Measurements from ENCODE around the gene CDK17.
"Not testable (repeated sequence)": the region's sequence is repeated elsewhere in the genome, so short reads cannot be mapped to it uniquely, and the experiment has no call there.

The CDK17 gene

DNA sequence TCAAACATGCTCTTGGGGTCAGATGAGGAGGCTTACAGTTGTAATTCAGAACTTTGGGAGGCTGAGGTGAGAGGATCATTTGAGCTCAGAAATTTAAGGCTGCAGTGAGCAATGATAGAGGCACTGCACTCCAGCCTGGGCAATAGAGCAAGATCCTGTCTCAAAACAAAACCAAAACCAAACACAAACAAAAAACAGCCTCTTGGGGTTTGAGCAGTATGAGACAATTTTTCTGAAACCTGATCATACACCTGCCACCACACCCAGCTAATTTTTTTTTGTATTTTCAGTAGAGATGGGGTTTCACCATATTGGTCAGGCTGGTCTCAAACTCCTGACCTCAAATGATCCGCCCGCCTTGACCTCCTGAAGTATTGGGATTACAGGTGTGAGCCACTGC is 17.4 kb upstream of the CDK17 start:
- not testable (repeated sequence) for DNase-seq

DNA sequence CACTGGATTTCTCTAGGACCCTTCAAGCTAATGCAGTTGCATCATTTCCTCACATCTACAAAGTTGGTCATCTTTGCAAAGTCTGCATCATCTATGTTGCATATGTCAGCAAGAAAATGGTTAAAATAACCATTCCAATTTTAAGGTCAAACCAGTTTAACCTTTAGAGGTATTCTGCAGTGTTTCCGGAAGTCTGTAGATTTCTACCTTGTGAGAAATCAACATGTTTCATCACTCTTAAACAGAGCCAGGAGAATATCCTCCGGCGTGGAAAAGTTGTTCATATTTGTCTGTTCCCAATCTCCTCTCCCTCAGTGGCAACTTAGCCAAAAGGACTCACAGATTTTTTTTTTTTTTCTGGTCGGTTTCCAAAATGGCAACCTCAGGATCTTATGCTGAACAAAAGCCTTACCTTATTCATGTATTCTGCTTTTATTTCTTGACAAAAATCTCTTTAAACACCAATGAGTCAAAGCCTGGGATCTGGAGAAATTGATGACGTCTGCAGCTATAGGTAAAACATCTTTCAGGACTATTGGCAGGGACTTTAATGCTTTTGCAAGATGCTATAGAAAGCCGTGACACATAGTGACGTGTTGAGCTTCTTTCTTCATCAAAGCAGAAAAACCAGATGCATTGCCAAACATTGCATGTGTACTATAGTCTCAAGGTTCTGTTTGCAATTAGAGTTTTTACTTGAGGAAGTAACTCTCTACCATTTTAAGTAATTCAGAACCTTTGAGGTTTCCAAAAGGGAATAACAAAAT is 16.0 kb upstream of the CDK17 start:
- DNase-seq = peak; percentile 89 to 95

DNA sequence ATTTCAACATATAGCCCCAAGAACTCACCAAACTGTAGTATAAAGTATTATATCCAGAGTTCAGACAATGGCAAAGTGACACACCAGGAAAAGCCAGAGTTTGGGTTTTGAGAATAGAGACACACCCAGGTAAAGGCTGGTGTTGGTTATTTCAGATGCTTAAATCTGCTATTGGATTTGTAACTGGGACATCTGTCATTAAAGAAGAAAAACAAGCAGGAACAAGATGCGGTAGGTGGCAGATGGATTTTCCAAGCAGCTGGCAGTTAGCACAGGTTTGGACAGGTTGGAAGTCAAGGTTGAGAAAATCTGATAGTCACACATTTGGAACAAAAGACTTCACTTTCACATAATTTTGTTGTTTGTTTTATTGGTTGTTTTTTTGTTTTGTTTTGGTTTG is 14.4 kb upstream of the CDK17 start:
- DNase-seq = no peak

DNA sequence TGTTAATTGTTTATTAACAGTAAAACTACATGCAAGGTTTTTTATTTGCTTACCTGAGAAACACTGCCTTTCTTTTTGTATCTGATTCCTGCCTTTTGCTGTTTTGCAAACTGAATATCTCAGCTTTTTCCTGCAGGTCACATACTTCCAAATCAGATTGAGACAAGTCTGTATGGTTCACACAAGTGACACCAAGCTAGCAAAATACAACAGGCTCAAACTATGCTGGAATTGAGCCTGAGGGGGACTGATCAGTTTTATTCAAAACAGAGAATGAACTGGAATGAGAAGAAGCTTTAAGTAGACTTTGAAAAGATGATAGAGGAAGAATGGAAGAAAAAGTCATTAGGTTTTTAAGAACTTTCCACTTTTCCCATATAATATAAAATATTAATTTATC is 12.2 kb upstream of the CDK17 start:
- no peak for DNase-seq

DNA sequence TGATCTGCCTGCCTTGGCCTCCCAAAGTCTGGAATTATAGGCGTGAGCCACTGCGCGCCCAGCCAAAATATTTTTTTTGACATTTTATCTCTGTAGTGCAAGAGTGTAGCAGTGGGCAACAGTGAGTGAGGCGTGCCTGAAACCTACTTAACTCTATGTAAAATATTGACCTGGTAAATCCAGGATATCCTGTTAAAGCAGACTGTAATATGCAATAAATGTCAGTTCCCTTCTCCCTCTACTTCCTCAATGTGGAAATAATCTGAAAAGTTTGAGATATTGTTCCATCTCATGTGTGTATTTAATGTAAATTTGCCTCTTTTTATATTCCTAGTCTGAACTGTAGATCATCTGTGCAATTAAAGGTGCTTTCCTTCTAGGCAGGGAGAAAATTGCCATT is 9.5 kb upstream of the CDK17 start:
- peak; percentile 35 to 72 for DNase-seq

DNA sequence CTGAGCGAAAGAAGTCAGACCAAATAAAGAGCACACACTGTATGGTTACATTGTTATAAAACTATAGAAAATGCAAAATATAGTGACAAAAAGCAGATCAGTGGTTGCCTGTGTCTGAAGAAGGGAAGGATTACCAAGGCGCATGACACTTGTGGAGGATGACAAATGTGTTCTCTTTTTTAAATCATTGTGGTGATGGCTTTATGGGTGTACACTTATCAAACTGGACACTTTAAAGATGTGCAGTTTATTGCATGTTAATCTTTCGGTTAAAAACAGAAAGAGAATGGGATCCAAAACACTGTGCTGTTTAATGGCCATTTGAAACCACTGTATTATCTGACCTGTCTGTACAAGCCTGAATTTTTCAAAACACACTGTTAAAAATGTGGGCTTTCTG is 8.8 kb upstream of the CDK17 start:
- no peak for DNase-seq

DNA sequence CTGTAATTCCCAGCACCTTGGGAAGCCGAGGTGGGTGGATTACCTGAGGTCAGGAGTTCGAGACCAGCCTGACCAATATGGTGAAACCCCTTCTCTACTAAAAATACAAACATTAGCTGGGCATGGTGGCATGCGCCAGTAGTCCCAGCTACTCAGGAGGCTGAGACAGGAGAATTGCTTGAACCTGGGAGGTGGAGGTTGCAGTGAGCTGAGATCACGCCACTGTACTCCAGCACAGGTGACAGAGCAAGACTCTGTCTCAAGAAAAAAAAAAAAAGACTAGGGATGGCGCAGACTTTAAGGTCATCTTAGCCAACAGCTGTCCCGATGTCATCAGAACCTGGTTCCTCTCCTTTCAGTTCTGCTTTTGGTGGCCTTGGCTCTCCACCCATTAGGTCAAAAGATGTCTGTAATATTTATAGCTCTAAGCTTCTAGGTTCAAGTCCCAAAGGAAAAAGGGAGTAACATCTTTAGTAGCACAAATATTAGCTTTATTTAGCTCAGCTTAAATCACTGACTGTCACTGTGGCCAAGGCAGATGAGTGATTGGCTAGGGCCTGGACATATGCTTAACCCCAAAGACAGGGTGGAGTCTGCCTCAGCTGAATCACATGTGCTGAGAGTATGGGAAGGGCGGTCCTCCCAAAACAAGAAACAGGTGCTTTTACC is 7.3 kb upstream of the CDK17 start:
- peak; percentile 92 to 95 for DNase-seq

DNA sequence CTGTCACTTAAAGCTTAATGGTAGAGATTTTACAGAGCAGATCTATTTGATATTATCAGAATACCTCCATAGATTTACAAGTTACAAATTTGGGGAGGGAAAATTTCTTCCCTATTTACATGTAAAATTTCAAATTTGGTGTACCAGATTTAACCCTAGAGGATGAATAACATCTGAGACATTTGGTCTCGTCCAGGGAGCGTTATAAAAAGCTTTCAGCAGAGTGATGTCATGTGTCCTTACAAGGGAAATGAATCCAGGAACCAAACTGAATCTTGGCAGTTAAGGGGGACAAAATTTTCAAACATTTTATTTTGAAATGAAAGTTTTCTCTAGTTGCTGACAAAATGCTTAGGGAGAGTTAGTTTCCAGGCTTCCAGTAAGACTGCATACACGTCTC is 4.5 kb upstream of the CDK17 start:
- no peak for DNase-seq

DNA sequence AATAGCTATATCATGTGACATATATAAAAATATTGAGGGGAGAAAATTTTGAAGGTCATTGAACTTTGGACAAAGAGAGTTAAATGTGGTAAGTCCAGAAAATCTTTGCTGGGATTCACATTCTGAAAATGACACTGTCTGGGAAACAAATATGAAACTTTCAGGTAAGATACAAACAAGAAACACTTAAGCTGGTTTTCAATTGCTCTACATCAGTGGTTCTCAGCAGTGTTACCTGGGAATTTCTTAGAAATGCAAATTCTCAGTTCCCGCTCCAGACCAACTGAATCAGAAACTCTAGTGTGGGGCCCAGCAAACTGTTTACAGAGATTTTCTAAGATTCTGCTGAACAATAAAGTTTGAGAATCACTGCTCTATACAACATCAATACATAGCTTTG is 3.6 kb upstream of the CDK17 start:
- DNase-seq = no peak

DNA sequence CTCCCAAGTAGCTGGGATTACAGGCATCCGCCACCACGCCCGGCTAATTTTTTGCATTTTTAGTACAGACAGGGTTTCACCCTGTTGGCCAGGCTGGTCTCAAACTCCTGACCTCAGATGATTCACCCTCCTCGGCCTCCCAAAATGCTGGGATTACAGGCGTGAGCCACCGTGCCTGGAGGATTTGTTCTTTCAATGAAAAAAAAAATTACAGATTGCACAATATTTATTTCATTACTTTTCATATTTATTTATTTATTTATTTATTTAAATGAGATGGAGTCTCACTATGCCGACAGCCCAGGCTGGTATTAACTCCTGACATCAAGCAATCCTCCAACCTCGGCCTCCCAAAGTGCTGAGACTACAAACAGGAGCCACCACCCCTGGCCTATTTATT is 2.3 kb upstream of the CDK17 start:
- not testable (repeated sequence) for DNase-seq

DNA sequence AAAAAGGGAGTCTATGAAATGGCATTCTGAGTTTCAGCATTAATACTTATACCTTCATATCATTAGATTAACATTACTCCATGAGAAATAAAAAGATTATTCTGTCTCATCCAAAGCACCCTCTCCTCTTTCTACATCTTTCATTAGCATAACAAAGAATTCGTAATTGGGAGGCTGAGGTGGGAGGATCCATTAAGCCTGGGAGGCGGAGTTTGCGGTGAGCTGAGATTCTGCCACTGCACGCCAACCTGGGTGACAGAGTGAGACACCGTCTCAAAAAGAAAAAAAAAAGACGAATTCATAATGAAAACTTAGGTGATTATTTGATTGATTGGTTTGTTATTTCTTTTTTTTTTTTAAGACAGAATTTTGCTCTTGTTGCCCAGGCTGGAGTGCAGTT is 1.8 kb upstream of the CDK17 start:
- no peak for DNase-seq

DNA sequence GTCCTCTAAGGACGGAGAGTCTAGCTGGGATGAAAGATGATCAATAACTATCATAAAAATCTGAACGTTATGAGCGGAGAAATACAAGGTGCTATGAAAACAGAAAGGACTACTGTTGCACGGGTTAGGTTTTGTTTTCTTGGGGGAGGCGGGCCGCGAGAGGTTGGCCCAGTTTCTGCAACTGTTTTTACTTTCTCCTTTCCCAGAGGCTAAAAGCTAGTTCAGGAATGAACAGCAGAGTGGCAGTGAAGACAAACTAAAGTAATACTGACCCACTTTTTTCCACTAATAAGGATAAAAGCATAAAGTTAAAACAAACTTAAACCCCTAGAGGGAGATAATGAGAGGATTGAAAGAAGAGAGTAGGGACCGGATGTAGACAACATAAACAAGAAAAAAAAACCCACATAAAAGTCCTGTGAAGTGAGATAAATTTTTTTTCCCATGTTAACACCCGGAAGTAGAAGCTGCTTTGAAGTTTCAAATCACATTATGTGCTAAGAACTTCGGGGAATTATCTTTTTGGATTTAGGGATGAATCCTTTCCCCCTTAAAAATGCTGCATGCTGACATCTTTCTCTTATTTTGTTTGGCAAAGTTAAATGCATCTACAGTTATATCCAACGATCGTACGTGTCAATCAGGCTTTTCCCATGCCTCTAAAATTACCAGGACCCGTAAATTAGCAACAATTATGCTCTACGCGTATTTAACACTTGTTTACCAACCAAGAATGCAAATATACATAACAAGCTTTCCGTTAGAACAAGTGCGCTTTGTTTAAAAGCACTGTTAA is 1.0 kb upstream of the CDK17 start:
- peak; percentile 24 to 75 for DNase-seq

DNA sequence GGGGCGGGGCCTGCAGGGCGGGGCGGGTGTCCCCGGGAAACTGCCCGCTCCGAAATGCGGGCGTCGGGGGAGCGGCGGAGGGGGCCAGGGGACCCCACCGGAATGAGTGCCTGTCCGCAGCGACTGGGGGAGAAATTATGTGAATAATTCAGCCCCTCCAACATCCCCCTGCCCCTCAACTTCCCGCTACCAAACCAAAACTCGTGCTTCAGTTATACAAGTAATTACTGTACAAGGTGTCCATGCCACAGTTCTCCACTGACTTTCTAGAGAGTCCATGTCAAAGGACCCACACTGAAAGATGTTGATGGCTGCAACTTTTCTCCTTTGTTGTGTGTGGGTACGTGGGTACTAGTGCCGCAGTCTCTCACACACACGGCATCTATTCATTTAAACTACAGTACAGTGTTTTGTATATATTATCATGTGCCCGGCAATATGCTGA is 414 bp upstream of the CDK17 start:
- DNase-seq = peak in 1 of 2 donors; percentile 35

DNA sequence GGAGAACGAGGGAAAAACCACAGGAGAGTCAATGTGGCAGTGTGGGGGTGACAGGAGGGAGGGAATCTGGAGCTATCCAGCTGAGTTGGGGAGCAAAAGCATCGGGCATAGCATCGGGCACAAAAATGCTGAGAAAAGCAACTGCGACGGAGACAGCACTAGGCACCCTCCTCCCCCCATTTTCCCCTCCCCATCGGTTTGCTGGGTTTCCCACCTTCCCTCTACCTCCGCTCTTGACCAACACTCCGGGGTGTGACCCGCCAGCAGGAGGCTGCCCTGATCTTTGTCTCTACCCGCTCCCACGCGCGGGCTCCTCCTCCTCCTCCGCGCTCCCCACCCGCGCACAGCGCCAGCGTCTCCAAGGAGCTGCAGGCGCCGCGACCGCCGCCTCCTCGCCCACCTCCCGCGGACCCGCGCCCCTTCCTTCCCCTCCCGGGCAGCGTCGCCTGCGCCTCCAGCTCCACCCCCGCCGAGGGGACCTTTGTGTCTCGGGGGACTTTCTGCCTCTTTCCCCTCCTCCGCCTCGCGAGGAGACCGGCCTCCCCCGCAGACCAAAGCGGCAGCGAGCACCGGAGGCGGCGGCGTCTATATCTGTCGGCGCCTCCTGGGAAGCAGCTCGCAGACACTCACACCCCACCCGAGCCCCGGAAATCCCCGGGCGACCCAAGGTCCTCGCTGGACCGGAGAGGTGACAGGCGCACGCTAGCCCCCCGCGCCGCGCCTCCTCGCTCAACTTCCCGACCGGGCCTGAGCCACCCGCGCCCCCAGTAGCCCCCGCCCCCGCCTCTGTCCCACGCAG is 920 bp downstream of the CDK17 start:
- DNase-seq = peak in 1 of 2 donors; percentile 71

DNA sequence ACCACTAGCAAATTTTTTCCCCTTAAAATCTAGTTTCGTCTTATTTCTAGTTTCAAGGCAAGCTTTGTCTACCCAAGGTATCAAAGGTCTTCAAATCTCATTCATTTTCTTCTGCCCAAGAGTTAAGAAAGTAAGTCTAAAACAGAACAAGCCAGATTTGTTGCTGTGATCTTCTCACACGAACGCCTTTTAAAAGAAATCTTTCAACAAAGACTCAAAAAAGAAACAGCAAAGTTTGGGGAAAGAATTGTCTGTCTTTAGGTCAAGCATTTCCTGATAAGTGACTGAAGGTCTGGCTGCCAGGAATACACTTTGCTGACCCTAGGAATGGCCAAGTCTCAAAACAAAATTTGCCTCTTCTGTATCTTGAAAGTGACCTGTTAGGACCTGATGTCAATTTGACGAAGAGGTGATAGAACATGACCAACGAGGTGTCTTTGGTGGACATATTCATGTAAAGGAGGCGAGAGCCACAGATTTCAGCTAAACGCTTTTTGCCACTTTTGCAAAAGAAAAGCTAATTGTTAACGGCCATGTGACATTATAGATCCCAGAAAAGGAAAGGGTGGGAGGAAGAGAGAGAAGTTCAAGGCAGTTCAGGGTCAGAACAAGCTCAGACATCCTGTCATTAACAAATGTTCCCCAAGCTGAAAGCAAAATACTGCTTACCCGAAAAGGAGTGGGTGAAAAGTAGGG is 1.7 kb downstream of the CDK17 start:
- DNase-seq = peak; percentile 84 to 86

DNA sequence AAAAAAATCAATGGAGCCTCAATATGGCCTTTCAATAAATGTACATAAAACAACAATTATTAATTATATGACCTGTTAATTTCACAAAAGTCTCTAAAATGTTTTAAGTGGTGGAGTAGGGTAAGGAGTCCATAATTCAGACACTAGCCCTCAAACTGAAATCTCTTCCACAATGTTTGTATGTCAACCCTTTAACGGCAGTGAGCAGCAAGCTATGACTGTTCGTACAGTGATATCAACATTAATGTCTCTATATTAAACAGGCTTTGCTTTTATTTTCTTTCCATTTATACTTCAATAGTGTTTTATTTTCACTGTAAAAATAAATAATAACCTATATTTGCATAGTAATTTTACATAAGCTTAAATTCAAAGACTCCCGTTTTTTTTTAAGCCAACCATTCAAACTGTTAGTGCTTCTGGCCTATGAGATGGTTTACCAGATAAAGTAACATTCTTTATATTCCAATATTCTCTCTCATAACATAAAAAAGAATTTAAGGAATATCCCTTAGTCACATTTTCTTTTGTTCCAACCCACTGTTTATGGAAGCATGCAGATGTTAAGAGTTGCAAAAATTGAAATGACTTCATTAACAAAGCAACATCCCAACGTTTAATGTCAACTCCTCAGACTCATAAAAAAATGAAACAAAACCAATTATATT is 2.3 kb downstream of the CDK17 start:
- DNase-seq = peak in 1 of 2 donors; percentile 13

DNA sequence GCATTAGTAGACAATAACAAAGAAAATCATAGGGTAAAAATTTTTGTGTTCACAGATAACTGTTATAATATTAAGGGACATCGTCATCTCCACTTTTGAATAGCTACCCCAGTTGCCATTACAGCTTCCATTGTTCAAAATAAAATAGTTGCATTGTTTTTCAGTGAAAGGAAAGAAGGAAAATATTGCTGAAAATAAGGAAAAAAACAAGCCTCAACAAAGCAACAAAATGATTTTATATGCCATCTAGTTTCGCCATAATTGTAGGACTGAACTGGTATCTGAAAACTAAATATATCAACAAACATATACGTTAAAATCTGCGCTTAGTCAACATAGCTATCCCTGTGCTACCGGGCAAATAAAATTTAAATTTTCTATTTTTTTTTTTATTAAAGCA is 3.3 kb downstream of the CDK17 start:
- DNase-seq = no peak

DNA sequence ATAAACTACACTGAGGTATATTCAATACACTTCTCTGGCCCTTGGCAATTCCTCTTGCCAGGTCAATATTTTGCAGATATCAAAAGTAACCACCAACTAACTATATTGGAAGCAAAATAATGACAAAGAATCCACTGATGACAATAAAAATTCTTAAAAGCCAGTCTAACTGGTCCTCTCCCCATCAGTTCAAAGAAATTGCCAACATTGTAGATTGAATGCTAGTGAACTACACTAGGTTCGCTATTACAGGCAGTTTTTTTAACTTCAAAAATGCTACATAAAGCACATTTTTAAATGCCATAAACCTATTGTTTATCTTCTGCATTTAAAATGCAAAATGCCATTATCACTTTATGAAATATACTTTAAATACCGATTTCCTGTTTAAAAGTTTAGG is 4.0 kb downstream of the CDK17 start:
- no peak for DNase-seq

DNA sequence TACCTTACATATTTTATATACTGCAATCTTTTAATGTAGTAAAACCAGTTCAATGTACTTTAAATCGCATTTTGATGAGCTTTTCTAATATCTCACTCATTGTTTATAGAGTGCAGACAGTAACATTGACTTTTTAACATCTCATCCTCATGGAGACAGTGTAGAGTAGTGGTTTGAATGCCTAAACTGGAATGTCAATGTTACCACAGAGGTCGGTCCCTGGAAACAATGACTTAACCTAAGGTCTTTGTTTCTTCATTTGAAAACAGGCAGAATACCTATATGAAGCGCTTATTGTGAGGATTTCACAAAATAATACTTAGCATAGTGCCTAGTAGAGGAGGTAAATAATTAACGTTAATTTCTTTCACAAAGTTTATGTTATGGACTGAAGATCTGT is 5.0 kb downstream of the CDK17 start:
- DNase-seq = no peak

DNA sequence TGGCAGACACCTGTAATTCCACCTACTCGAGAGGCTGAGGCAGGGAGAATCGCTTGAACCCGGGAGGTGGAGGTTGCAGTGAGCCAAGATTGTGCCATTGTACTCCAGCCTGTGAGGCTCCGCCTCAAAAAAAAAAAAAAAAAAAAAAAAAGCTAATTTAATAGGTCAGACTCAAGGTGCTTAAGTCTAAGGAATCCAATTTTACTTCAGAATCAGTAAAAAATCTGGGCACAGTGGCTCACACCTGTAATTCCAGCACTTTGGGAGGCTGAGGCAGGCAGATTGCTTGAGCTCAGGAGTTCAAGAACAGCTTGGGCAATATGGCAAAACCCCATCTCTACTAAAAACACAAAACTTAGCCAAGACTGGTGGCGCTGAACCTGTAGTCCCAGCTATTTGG is 7.0 kb downstream of the CDK17 start:
- not testable (repeated sequence) for DNase-seq

DNA sequence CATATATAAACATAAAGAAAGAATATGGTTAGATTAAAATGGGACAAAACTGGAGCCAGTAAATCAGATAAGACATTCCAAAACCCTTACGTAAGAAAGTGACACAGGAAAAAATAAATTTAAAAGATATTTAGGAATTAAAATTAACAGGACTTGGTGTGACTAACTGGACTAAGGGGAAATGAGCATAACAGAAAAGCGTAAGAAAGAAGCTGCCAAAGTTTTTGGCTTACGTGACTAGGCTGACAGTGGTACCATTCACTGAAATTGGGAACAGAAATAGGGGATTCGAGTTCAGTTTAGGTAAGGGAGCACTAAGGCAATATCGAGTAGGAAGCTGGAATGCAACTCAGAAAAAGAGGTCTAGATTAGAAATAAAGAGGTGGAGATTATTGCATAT is 7.8 kb downstream of the CDK17 start:
- no peak for DNase-seq

All from inflammatory macrophage (primary cell).